NOMO-1 treated with DMSO at 0.1 percent for 48 hours (cell line): Measurements from ENCODE around the gene IL4R.
"Not testable (repeated sequence)": the region's sequence is repeated elsewhere in the genome, so short reads cannot be mapped to it uniquely, and the experiment has no call there.

Experiments used
- DNase-seq: peaks from one replicate; lab custom pipeline; 2025; ENCODE audit not compliant: unreplicated experiment; lab: John Stamatoyannopoulos, UW

The IL4R gene

DNA sequence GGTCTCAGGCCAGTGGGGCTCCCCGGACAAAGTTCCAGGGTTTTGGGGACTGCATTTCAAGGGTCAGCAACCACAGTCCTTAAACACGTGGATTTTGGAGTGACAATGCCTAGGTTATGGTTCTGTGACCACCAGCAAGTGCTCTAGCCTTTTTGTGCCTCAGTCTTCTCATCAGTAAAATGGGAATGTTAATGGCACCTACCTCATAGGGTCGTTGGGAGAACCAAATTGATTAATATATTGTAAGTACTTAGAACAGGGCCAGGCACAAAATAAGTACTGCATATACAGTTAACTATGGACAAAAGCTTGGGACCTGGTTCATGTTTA lies 13.8 kb downstream of the IL4R start:
- DNase-seq, result no peak

GRCh38 chr16:27328937-27329336 lies 15.2 kb downstream of the IL4R start:
- no peak for DNase-seq

GRCh38 chr16:27329376-27330079 lies 15.8 kb downstream of the IL4R start:
- DNase-seq, result not testable (repeated sequence)

DNA sequence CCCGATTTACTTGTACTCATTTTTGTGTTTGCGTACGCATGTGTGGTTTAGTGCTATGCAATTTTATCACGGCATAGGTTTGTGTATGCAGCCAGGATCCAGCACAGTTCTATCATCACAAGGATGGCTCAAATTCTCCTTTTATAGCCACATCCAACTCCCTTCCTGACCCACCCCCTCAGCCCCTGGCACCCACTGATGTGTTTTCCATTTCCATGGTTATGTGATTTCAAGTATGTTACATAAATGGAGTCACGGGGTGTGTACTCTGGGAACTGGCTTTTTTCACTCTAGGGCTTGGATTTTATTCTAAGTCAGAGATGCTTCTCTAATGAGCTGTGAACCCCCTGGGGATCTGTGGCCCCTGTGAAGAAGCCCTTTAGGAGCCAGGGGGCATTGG lies 16.8 kb downstream of the IL4R start:
- DNase-seq, result no peak

DNA sequence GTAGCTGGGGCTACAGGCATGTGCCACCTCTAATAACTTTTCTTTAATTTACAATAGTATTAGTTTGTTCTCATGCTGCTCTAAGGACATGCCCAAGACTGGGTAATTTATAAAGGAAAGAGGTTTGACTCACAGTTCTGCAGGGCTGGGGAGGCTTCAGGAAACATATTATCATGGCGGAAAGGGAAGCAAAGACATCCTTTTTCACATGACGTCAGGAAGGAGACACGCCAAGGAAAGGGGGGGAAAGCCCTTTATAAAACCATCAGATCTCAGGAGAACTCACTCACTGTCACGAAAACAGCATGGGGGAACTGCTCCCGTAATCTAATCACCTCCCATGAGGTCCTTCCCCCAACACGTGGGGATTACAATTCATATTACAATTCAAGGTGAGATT lies 18.3 kb downstream of the IL4R start:
- no peak for DNase-seq

- DNase-seq, result no peak
Measured at GRCh38 chr16:27333104-27333503, 19.3 kb downstream of the IL4R start.

DNA sequence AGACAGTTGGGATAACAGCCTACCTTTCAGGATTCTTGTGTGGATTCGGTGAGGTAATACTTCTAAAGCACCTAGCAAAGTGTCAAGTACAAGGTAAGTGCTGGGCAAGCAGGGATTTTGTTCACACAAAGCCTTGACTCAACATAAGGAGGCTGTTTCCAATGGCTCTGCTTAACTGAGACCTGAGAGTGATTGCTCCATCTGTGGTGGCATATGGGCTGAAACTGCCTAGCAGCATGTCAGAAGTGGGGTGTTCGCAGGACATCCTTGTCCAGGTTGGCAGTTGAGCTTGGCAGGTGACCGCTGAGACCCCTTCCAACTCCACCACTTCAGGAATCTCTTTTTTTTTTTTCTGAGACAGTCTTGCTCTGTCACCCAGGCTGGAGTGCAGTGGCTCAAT lies 19.8 kb downstream of the IL4R start:
- DNase-seq, result no peak

DNA sequence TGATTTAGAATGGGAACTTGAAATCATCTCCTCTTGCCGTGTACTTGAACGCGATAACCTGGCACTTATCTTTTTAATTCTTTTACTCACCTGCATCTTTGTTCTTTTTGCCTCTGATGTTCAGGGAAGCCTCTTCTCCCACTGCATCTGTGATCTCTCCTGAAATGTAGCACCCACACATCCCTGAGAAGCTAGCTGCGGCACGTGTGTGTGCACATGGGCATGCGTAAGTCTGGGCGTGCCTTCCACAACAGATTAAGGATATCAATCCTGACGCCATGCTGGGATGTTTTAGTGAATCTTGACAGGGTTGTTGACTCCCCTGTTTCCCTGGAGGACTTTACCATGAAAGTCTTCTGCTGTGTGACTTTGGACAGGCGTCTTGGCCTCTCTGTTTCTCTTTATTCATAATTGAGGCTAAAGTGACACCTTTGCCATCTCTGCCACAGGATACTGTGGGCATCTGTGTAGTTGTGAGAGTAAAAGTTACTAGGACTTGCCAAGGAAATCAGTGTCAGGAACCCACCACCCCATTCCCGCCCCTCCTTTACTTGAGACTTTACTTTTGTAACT lies 20.5 kb downstream of the IL4R start:
- DNase-seq, result no peak

DNA sequence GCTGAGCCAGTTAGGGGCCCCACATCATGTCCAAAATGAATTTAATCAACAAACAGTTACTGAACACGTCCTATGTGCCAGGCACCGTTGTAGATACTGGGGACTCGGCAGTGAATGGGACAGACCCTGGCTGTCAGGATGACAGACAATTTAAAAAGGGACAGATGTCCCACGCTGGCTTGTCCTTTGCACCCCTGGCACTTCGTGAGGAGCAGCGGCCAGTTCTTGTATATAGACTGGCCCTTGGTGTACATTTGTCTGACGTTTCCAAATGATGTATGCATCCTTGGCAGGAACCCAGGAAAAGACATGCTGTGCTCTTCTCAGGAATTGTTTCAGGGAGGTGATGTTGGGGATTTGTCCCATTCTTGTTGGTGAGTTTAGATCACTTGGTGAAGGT lies 21.1 kb downstream of the IL4R start:
- no peak for DNase-seq

- DNase-seq, result no peak
Measured at GRCh38 chr16:27335349-27336053, 21.7 kb downstream of the IL4R start.

DNA sequence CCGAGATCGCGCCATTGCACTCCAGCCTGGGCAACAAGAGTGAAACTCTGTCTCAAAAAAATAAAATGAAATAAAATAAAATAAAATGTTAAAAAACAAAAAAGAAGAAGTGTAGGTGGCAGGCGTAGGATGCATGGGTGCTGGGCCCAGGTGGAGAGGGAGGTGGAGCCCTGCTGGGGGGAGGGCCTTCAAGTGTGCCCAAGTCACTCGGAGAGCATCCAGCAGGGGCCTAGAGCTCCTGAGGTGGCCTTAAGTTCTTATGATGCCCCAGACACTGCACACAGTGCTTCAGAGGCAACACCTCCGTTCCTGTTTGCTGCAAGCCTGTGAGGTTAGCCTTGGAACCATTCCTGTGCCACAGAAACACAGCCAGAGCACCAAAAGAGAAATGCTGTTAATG lies 23.2 kb downstream of the IL4R start:
- DNase-seq, result no peak

DNA sequence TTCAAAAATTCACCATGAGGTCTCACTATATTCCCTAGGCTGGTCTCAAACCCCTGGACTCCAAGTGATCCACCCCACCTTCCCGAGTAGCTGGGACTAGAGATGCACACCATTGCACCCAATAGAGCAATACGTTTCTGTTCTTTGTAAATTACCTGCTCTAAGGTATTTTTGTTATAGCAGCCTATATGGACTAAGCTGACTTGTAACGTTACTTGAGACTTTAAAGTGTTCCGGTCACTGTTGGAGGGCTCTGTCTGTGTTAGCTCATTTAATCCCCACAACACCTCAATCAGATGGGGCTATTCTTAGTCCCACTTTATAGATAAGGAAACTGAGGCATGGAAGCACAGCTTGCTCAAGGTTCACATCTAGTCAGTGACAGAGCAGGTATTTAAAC lies 25.4 kb downstream of the IL4R start:
- DNase-seq, result no peak

DNA sequence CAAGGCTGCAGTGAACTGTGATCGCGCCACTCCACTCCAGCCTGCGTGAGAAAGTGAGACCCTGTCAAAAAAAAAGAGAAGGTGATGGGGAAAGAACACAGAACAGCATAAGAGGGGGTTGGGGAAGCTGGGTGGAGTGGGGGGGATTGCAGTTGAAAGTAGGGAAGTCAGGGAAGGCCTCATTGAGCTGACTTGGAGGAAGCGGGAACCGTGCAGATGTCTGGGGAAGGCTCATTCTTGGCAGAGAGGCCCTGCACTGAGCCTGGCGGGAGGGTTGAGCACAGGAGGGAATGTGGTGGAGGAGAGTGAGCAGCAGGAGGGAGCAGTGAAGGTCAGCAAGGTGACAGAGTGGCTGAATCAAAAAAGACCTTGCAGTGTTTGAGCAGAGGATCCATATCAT lies 26.9 kb downstream of the IL4R start:
- no peak for DNase-seq

GRCh38 chr16:27341549-27341948 lies 27.8 kb downstream of the IL4R start:
- DNase-seq, result no peak

DNA sequence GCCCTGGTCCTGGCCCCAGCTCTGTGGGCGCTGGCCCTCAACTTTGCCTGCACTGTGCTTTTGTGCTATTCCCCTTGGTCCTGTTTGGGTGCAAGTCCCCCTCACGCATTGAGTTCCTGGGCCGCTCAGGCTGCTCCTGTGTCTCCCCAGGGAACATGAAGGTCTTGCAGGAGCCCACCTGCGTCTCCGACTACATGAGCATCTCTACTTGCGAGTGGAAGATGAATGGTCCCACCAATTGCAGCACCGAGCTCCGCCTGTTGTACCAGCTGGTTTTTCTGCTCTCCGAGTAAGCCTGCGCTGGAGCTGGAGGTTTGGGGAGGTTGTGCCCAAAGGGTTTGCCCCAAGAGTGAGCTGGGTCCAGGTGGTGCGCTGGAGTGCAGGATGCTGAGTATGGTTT lies 28.2 kb downstream of the IL4R start:
- DNase-seq, result no peak

DNA sequence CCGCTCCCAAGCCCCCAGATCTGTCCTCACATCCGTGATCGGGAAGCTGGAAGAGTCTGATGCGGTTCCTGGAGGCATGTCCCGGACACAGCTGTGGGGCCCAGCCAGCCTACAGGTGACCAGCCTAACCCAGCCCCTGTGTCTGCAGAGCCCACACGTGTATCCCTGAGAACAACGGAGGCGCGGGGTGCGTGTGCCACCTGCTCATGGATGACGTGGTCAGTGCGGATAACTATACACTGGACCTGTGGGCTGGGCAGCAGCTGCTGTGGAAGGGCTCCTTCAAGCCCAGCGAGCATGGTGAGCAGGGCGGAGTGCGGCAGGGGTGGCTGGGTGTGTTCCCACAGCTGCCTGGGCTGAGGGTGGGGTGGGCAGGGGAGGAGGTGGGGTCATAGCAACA lies 30.9 kb downstream of the IL4R start:
- no peak for DNase-seq

GRCh38 chr16:27345201-27345600 lies 31.4 kb downstream of the IL4R start:
- DNase-seq, result no peak

DNA sequence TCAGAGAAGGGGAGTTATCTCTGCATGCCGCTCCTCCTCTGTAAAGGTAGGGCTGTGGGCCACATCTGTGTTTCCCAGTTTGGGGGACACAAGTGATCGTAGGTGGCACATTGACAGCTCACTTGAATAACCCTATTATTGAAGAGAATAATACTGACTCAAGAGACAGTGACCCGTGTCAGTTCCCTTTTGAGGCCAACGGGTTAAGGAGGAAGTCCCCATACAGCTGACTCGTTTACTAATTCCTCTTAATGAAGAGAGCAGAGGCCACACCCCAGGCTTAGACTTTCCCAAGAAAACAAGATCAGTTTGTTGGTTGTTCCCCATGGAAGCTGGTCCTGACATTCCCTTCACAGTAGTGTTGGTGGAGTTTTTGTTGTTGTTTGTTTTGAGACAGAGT lies 33.0 kb downstream of the IL4R start:
- DNase-seq, result peak; percentile 75

GRCh38 chr16:27347930-27348685 lies 34.3 kb downstream of the IL4R start:
- no peak for DNase-seq

GRCh38 chr16:27349276-27349675 lies 35.5 kb downstream of the IL4R start:
- DNase-seq, result no peak

- DNase-seq, result no peak
Measured at GRCh38 chr16:27350006-27350405, 36.2 kb downstream of the IL4R start.

DNA sequence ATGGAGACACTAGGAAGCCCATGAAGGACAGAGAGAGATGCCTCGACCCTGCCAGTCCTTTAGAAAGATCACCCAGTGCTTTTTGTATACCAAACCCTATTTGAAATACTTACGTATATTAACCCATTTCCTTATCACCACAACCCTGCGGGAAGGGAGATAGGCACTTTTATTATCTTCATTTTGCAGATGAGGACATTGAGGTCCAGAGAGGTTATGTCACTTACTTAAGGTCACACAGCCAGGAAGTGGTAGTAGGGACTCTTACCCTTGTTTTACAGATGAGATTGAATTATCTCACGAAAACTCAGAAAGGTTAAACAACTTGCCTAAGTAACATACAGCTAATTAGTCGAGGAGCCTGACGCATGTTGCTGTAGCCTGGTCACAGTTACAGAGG lies 38.2 kb downstream of the IL4R start:
- DNase-seq, result no peak
